22Rv1 (cell line): ENCODE data around the gene ACR.

Source experiments
- ZFX ChIP-seq: fragments of 450-650 bp; IDR thresholded peaks from 2 replicates; pipeline ENCODE4 v1.6.1; 2017; ENCODE audit warnings: antibody characterized with exemption, borderline replicate concordance
- TF ChIP-seq, protein P1 (sequence below): fragments of 450-650 bp; IDR thresholded peaks from 2 replicates; pipeline ENCODE4 v1.5.1; 2017; ENCODE audit warnings: mild to moderate bottlenecking

DNA sequence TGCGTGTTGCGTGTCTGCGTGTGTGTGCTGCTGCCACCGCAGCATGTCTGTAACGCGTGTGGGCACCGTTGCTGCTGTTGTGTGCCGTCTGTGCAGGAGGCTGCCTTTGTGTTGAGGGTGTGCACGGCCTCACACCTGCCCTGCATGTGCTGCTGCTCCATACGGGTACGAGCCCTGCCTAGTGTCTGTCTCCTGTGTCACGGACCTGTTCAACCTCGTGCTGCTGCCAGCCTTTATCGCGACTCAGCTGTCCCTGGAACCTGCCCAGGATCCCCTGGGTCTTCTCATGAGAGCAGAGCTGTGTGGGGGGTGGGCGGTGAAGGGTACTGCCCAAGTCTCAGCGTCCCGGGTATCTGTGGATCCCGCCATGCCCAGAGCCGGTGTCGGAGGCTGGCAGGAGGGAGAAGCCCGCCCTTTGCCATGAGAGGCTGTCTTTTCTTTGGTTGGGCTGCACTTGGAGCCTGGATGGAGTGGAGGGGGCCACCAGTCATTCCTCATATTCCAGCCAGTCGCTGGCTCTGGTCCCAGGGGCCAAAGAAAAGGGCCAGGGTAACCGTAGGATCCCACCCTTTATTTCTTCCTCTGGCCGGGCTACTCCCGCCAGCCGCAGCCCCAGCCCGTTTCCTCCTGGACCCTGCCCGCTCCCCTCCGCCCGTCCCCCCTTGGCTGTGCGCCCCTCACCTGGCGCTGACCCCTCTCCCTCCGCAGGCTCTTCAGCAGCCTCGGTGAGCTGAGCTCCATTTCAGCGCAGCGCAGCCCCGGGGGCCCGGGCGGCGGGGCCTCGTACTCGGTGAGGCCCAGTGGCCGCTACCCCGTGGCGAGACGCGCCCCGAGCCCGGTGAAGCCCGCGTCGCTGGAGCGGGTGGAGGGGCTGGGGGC, 7.8 kb upstream of the ACR start:
- TF ChIP-seq, protein P1, sequence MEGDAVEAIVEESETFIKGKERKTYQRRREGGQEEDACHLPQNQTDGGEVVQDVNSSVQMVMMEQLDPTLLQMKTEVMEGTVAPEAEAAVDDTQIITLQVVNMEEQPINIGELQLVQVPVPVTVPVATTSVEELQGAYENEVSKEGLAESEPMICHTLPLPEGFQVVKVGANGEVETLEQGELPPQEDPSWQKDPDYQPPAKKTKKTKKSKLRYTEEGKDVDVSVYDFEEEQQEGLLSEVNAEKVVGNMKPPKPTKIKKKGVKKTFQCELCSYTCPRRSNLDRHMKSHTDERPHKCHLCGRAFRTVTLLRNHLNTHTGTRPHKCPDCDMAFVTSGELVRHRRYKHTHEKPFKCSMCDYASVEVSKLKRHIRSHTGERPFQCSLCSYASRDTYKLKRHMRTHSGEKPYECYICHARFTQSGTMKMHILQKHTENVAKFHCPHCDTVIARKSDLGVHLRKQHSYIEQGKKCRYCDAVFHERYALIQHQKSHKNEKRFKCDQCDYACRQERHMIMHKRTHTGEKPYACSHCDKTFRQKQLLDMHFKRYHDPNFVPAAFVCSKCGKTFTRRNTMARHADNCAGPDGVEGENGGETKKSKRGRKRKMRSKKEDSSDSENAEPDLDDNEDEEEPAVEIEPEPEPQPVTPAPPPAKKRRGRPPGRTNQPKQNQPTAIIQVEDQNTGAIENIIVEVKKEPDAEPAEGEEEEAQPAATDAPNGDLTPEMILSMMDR, result no peak
- no peak for TF ChIP-seq ZFX
